ENCODE measurements around the gene ABCC9.

Gene ABCC9

GRCh38 chr12:21940549-21941505, at the start of gene ABCC9:
ABCC9 (minus strand) TSS chr12:21941426; CDS start chr12:21936674, 4,752 bp downstream.
- DNase-seq: no peak

GRCh38 chr12:21989819-21990412, 48.7 kb upstream of the ABCC9 start:
- no peak for DNase-seq

- DNase-seq: no peak
Observed at GRCh38 chr12:21988619-21989018, 47.4 kb upstream of the ABCC9 start.

GRCh38 chr12:21987755-21988154, 46.5 kb upstream of the ABCC9 start:
- no peak for DNase-seq

GRCh38 chr12:21985155-21985554, 43.9 kb upstream of the ABCC9 start:
- DNase-seq: no peak

GRCh38 chr12:21984375-21984774, 43.1 kb upstream of the ABCC9 start:
- no peak for DNase-seq

- no peak for DNase-seq
Observed at GRCh38 chr12:21983095-21983494, 41.9 kb upstream of the ABCC9 start.

GRCh38 chr12:21980544-21980943, 39.3 kb upstream of the ABCC9 start:
- no peak for DNase-seq

GRCh38 chr12:21975293-21975692, 34.1 kb upstream of the ABCC9 start:
- no peak for DNase-seq

GRCh38 chr12:21973221-21973620, 32.0 kb upstream of the ABCC9 start:
- DNase-seq: no peak

GRCh38 chr12:21972055-21972454, 30.8 kb upstream of the ABCC9 start:
- DNase-seq: no peak

GRCh38 chr12:21971344-21971743, 30.1 kb upstream of the ABCC9 start:
- DNase-seq: no peak

GRCh38 chr12:21962821-21963220, 21.6 kb upstream of the ABCC9 start:
- no peak for DNase-seq

- DNase-seq: no peak
Observed at GRCh38 chr12:21962236-21962635, 21.0 kb upstream of the ABCC9 start.

- DNase-seq: no peak
Observed at GRCh38 chr12:21950649-21951048, 9.4 kb upstream of the ABCC9 start.

GRCh38 chr12:21949036-21949435, 7.8 kb upstream of the ABCC9 start:
- DNase-seq: no peak

GRCh38 chr12:21946983-21947382, 5.8 kb upstream of the ABCC9 start:
- DNase-seq: no peak

- DNase-seq: no peak
Observed at GRCh38 chr12:21945002-21945401, 3.8 kb upstream of the ABCC9 start.

- DNase-seq: no peak
Observed at GRCh38 chr12:21942377-21942703, 1.1 kb upstream of the ABCC9 start.

GRCh38 chr12:21941506-21942376, 515 bp upstream of the ABCC9 start:
- DNase-seq: no peak

GRCh38 chr12:21939435-21939834, 1.8 kb downstream of the ABCC9 start:
- no peak for DNase-seq

- no peak for DNase-seq
Observed at GRCh38 chr12:21938879-21939278, 2.3 kb downstream of the ABCC9 start.

GRCh38 chr12:21934173-21934572, 7.1 kb downstream of the ABCC9 start:
- no peak for DNase-seq

All from stimulated activated CD4-positive, alpha-beta T cell treated with anti-CD3 and anti-CD28 coated beads, Interleukin-4, amount 100 ng/mL, for 4 hours (primary cell).